ENCODE data around the gene MARCKSL1. TPM values are rescaled to one million over a fixed set of nuclear protein-coding genes. Genes with fewer than 3 reads are reported as not detected.

MARCKSL1 gene
- total RNA-seq (73.2 and 77.6 TPM in 2 replicates), polyA plus RNA-seq (106 and 109 TPM in 2 replicates), polyA minus RNA-seq (36.1 and 62.1 TPM in 2 replicates)
- 48.7 TPM for total RNA-seq (2013)

- peak within 1 kb of the TSS; percentile 49 to 61 for H3K27ac ChIP-seq (ENCODE audit: low read length in 2 of 2)
- H3K79me2 ChIP-seq (ENCODE audit: control insufficient read depth, insufficient read depth, low read length): peaks cover 16% of the 10 kb centered on the region
- DNase-seq: peak; percentile 94
- Mint-ChIP-seq H3K27ac (peak within 1 kb of the TSS; percentile 92), H3K9me3 (ENCODE audit: insufficient read depth) (no peaks in the 10 kb centered on the region), H3K4me3 (peak within 1 kb of the TSS; percentile 93), H3K27me3 (no peaks in the 10 kb centered on the region), H3K4me1 (peaks cover 60% of the 10 kb centered on the region)
- peak within 1 kb of the TSS; percentile 5 to 78 (median 70) for H3K4me3 ChIP-seq (ENCODE audit: control extremely low read depth in 1 of 5, extremely low read depth in 1 of 5, insufficient read depth in 1 of 5, low read depth in 2 of 5, low read length in 4 of 5)
- ChIA-PET CTCF (interaction anchor here (0.6 to 6.2 kb wide), 24 partner anchors 12 to 263 kb away, joined by 3 to 71 read pairs (median 6); partner anchors contain the start of genes BSDC1, CCDC28B, IQCC and TMEM39B), POLR2A (interaction anchor here (0.6 to 3.9 kb wide), 33 partner anchors 8 to 691 kb away, joined by 3 to 53 read pairs (median 5); partner anchors contain the start of genes BSDC1, CCDC28B, EIF3I and FAM167B)
- intact Hi-C loops (cut with micrococcal nuclease): loop anchor here (1.0 to 5.0 kb wide), 9 partner anchors 15 to 135 kb away; partner anchors contain the start of genes BSDC1, CCDC28B, EIF3I and TMEM234
- peaks cover 57 to 61% of the 10 kb centered on the region in 2 donors for H3K4me1 ChIP-seq (ENCODE audit: control insufficient read depth in 2 of 2, insufficient read depth in 2 of 2, low read length in 2 of 2)
- peak; percentile 61 for ATAC-seq (ENCODE audit: low read depth)
- H2AFZ ChIP-seq (ENCODE audit: insufficient read depth, low read depth, low read length, poor library complexity, severe bottlenecking): peak within 1 kb of the TSS; percentile 31
- no peaks in the 10 kb centered on the region for H3K27me3 ChIP-seq (replicated peaks in 1 of 4; ENCODE audit: control extremely low read depth in 1 of 4, control insufficient read depth in 3 of 4, insufficient read depth in 4 of 4, low read length in 3 of 4)
- TF ChIP-seq EZH2 (IDR thresholded peaks at IDR 0.05; ENCODE audit: borderline replicate concordance, insufficient read depth, low read depth, low read length, poor library complexity, severe bottlenecking): no peak
- no peak for TF ChIP-seq CTCF (IDR thresholded peaks at IDR 0.05)
- H3K9ac ChIP-seq (ENCODE audit: low read length): peak within 1 kb of the TSS; percentile 75
- 1% methylated on average over 94 of the region's 95 CpGs for WGBS (ENCODE audit: insufficient coverage)
- no peaks in the 10 kb centered on the region for H3K9me3 ChIP-seq (ENCODE audit: control extremely low read depth in 1 of 3, control insufficient read depth in 2 of 3, insufficient read depth in 1 of 3, low read length in 2 of 3)
- H3K36me3 ChIP-seq (replicated peaks in 1 of 2; ENCODE audit: control extremely low read depth in 1 of 2, control insufficient read depth in 1 of 2, extremely low read depth in 1 of 2, insufficient read depth in 2 of 2, low read length in 1 of 2): peaks cover 1 to 29% of the 10 kb centered on the region in 2 experiments
- peaks cover 35% of the 10 kb centered on the region for H4K20me1 ChIP-seq (ENCODE audit: control insufficient read depth, insufficient read depth, low read length, poor library complexity, severe bottlenecking)
- H3K4me2 ChIP-seq (replicated peaks; ENCODE audit: low read depth, low read length, poor library complexity, severe bottlenecking): peak within 1 kb of the TSS; percentile 89
These were observed at the start of gene MARCKSL1 for GRCh38 chr1:32335790-32336590. MARCKSL1 (minus strand) TSS chr1:32336233; CDS start chr1:32336033, 200 bp downstream.

Measured in B cell (primary cell).